Liver (tissue), 9 donors: ENCODE measurements around the gene RAB3IP. TPM values are rescaled to one million over a fixed set of nuclear protein-coding genes. Genes with fewer than 3 reads are reported as not detected.

Experiments used
- DNase-seq: peaks from one replicate; pipeline ENCODE4 v3.0.0-alpha.2; 2017; ENCODE audit warnings: low spot score
- H3K27ac ChIP-seq, 2 donors: one replicate each; pipeline ENCODE4 v1.7.0; 2013; ENCODE audit warnings: inconsistent platforms in 2 of 2, low read length in 2 of 2, control low read depth in 1 of 2, low read depth in 1 of 2, mild to moderate bottlenecking in 1 of 2
- H3K27me3 ChIP-seq, 4 donors: one replicate each; pipeline versions ENCODE4 v1.6.1 to v1.7.0; 2013; ENCODE audit warnings: low read length in 3 of 4, inconsistent platforms in 1 of 4, mild to moderate bottlenecking in 1 of 4, moderate library complexity in 1 of 4; ENCODE audit not compliant: control insufficient read depth in 4 of 4, insufficient read depth in 4 of 4
- H3K36me3 ChIP-seq, 4 donors: one replicate each; pipeline versions ENCODE4 v1.6.1 to v1.7.0; 2013; ENCODE audit warnings: low read length in 3 of 4, mild to moderate bottlenecking in 3 of 4, low read depth in 1 of 4, moderate library complexity in 1 of 4; ENCODE audit not compliant: control insufficient read depth in 4 of 4, insufficient read depth in 3 of 4
- H3K4me1 ChIP-seq, 4 donors: one replicate each; pipeline versions ENCODE4 v1.6.1 to v1.7.0; 2013; ENCODE audit warnings: low read length in 3 of 4, mild to moderate bottlenecking in 3 of 4, moderate library complexity in 1 of 4; ENCODE audit not compliant: control insufficient read depth in 4 of 4, insufficient read depth in 4 of 4
- H3K4me3 ChIP-seq, 3 donors: one replicate each; pipeline versions ENCODE4 v1.6.1 to v1.7.0; 2013; ENCODE audit warnings: low read length in 3 of 3, control low read depth in 1 of 3, low read depth in 1 of 3, mild to moderate bottlenecking in 1 of 3
- H3K9ac ChIP-seq, 2 donors: one replicate each; pipeline ENCODE4 v1.7.0; 2013; ENCODE audit warnings: low read length in 2 of 2, mild to moderate bottlenecking in 2 of 2, moderate library complexity in 2 of 2, control low read depth in 1 of 2, low read depth in 1 of 2
- H3K9me3 ChIP-seq, 4 donors: one replicate each; pipeline versions ENCODE4 v1.6.1 to v1.7.0; 2013; ENCODE audit warnings: low read length in 3 of 4; ENCODE audit not compliant: control insufficient read depth in 4 of 4
- EGR1 ChIP-seq, 2 donors: IDR thresholded peaks; 2 replicates each; pipeline ENCODE4 v1.6.1; 2016 to 2018; ENCODE audit warnings: antibody characterized with exemption in 2 of 2, low read depth in 2 of 2
- FOXA1 ChIP-seq: IDR thresholded peaks from 2 replicates; pipeline ENCODE4 v1.6.1; 2016; ENCODE audit warnings: antibody characterized with exemption
- FOXA2 ChIP-seq: IDR thresholded peaks from 2 replicates; pipeline ENCODE4 v1.6.1; 2016; ENCODE audit warnings: antibody characterized with exemption
- GABPA ChIP-seq, 2 donors: IDR thresholded peaks in 1 of 2; conservative IDR thresholded peaks in 1 of 2; 2 replicates each; pipeline ENCODE4 v1.6.1; 2016; ENCODE audit warnings: antibody characterized with exemption in 2 of 2, mild to moderate bottlenecking in 1 of 2, moderate library complexity in 1 of 2
- HNF4A ChIP-seq, 2 donors: conservative IDR thresholded peaks; 2 replicates each; pipeline ENCODE4 v1.6.1; 2016; ENCODE audit warnings: antibody characterized with exemption in 2 of 2, mild to moderate bottlenecking in 2 of 2
- HNF4G ChIP-seq: IDR thresholded peaks from 2 replicates; pipeline ENCODE4 v1.6.1; 2016; ENCODE audit warnings: antibody characterized with exemption
- JUND ChIP-seq, 2 donors: IDR thresholded peaks; 2 replicates each; pipeline ENCODE4 v1.6.1; 2016; ENCODE audit warnings: antibody characterized with exemption in 2 of 2
- NR2F2 ChIP-seq: IDR thresholded peaks from 2 replicates; pipeline ENCODE4 v1.6.1; 2016; ENCODE audit warnings: antibody characterized with exemption
- RAD21 ChIP-seq, 2 donors: IDR thresholded peaks; 2 replicates each; pipeline ENCODE4 v1.6.1; 2016; ENCODE audit warnings: antibody characterized with exemption in 2 of 2, mild to moderate bottlenecking in 2 of 2
- RXRA ChIP-seq, 2 donors: IDR thresholded peaks; 2 replicates each; pipeline ENCODE4 v1.6.1; 2017 to 2018; ENCODE audit warnings: antibody characterized with exemption in 2 of 2, mild to moderate bottlenecking in 1 of 2
- SP1 ChIP-seq: IDR thresholded peaks from 2 replicates; pipeline ENCODE4 v1.6.1; 2018; ENCODE audit warnings: antibody characterized with exemption, mild to moderate bottlenecking
- TAF1 ChIP-seq: conservative IDR thresholded peaks from 2 replicates; pipeline ENCODE4 v1.6.1; 2016; ENCODE audit warnings: antibody characterized with exemption, mild to moderate bottlenecking
- YY1 ChIP-seq: IDR thresholded peaks from 2 replicates; pipeline ENCODE4 v1.6.1; 2016; ENCODE audit warnings: antibody characterized with exemption, mild to moderate bottlenecking
- WGBS: extraction: QIAGEN DNeasy Blood & Tissue Kit; methylation state at CpG from one replicate; pipeline ENCODE4 v1.1.7; 2013; 5-methylcytosine and 5-hydroxymethylcytosine counted together
- polyA plus RNA-seq, 2 donors: library from polyadenylated mRNA; stranded (reverse) in 1 of 2; unstranded in 1 of 2; fragments of 200-250 nt in 1 of 2; fragments of >200 nt in 1 of 2; fragmentation: Nextera tagmentation in 1 of 2; extraction: Ambion mirVana in 1 of 2; gene quantifications; one replicate each; pipeline versions ENCODE4 v1.2.1 to v1.2.3, GENCODE V29; 2013 to 2015
- total RNA-seq, 2 donors: library from RNA; depleted of rRNA; stranded (reverse); fragments of >200 nt; gene quantifications; one replicate each; pipeline ENCODE4 v1.2.3, GENCODE V29; 2014
- TF ChIP-seq, protein P1 (sequence below): IDR thresholded peaks from 2 replicates; pipeline ENCODE4 v1.6.1; 2016; ENCODE audit warnings: antibody characterized with exemption
- TF ChIP-seq, protein P2 (sequence below): IDR thresholded peaks from 2 replicates; pipeline ENCODE4 v1.6.1; 2016; ENCODE audit warnings: antibody characterized with exemption, mild to moderate bottlenecking
- TF ChIP-seq, protein P3 (sequence below): IDR thresholded peaks from 2 replicates; pipeline ENCODE4 v1.6.1; 2016; ENCODE audit warnings: antibody characterized with exemption
- TF ChIP-seq, protein P4 (sequence below): fragments of 150-350 bp; IDR thresholded peaks from 2 replicates; pipeline ENCODE4 v1.5.1; 2017; ENCODE audit warnings: improper control_type of control experiment, low read depth, low read length; ENCODE audit not compliant: missing input control
- TF ChIP-seq, protein P5 (sequence below): IDR thresholded peaks from 2 replicates; pipeline ENCODE4 v1.6.1; 2016; ENCODE audit warnings: antibody characterized with exemption
- donor health status: healthy.
- donor health status: healthy.
- donor health status: healthy.
- donor health status: healthy.
- donor health status: healthy.

Gene RAB3IP
- total and polyA plus RNA-seq, 4 donors = 5.7 to 35.3 (median 14.3) TPM

DNA sequence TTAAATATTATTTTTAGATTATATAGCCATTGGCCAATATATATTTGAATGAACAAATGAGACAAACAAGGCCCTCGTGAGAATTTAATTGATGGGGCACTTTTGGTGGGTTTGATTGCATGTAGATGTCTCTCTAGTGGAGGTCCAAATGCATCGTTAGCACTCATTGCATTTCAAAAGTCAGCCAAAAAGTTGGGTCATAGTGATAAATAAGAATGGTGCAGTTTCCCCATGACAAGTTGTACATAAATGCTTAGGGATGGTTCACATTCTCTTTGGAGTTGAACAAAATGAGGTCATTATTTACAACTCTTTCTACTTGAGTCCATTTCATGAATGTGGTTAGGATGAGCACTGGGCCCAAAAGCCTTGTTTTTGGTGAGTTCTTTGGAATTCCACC lies 40.6 kb upstream of the RAB3IP start:
- Histone ChIP-seq H3K36me3 (no peaks in the 10 kb centered on the region), H3K4me1 (peaks cover 0 to 10% (median 7%) of the 10 kb centered on the region in 4 donors), H3K9me3 (no peaks in the 10 kb centered on the region), H3K4me3 (no peak overlapping the region), H3K27ac (no peak overlapping the region), H3K27me3 (no peaks in the 10 kb centered on the region), H3K9ac (no peak overlapping the region)
- DNase-seq = no peak
- WGBS = 84% methylated on average over 2 of the region's 2 CpGs
- TF ChIP-seq, protein P1, sequence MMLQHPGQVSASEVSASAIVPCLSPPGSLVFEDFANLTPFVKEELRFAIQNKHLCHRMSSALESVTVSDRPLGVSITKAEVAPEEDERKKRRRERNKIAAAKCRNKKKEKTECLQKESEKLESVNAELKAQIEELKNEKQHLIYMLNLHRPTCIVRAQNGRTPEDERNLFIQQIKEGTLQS = no peak
- TF ChIP-seq TAF1 = no peak
- TF ChIP-seq, protein P2, sequence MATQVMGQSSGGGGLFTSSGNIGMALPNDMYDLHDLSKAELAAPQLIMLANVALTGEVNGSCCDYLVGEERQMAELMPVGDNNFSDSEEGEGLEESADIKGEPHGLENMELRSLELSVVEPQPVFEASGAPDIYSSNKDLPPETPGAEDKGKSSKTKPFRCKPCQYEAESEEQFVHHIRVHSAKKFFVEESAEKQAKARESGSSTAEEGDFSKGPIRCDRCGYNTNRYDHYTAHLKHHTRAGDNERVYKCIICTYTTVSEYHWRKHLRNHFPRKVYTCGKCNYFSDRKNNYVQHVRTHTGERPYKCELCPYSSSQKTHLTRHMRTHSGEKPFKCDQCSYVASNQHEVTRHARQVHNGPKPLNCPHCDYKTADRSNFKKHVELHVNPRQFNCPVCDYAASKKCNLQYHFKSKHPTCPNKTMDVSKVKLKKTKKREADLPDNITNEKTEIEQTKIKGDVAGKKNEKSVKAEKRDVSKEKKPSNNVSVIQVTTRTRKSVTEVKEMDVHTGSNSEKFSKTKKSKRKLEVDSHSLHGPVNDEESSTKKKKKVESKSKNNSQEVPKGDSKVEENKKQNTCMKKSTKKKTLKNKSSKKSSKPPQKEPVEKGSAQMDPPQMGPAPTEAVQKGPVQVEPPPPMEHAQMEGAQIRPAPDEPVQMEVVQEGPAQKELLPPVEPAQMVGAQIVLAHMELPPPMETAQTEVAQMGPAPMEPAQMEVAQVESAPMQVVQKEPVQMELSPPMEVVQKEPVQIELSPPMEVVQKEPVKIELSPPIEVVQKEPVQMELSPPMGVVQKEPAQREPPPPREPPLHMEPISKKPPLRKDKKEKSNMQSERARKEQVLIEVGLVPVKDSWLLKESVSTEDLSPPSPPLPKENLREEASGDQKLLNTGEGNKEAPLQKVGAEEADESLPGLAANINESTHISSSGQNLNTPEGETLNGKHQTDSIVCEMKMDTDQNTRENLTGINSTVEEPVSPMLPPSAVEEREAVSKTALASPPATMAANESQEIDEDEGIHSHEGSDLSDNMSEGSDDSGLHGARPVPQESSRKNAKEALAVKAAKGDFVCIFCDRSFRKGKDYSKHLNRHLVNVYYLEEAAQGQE = no peak
- TF ChIP-seq HNF4A (conservative IDR thresholded peaks at IDR 0.05) = no peak
- TF ChIP-seq FOXA1 = no peak
- no peak for TF ChIP-seq YY1
- no peak for TF ChIP-seq NR2F2
- TF ChIP-seq FOXA2 = no peak

DNA sequence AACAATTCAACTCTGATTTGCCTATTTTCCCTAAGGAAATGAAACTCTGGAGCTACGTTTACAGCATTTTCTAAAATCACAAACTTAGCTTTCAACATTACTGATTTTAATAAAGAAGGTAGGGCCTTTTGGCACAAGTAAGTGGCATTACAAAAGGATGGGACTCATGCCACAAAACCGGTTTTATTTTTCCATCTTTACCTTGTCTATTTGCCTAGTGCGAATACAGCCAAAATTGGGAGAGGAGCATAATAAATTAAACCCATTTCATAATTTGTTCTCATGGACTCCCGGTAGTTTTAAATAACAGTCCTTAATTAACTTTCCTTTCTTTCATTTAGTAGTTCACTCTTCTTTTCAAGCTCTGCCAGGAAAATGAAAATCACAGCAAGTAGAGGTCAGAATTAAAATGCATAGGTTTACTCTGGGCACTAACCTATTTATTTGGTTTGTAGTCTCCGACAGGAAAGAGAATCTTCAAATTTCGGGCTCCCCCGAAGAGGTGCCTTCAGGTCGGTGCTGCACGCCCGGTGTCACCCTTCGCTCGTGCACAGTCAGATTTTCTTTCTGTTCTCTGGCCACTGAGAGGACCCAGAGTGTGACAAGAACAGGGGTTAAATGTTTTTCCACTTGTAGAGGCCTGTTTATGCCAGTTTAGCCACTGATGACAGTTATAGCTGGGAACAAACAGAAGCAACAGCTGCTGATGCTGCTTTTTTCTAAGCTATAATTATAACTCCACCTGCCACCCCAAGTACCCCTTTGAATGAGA lies 39.7 kb upstream of the RAB3IP start, which contains the start of gene BEST3:
Gene BEST3 (minus strand): TSS at position 535 of the 772 bp plus-strand sequence. CDS start 1,505 bp downstream, outside the sequence.
- H3K4me3 ChIP-seq = no peak within 1 kb of the TSS
- H3K9me3 ChIP-seq = no peaks in the 10 kb centered on the region
- H3K4me1 ChIP-seq = peaks cover 0 to 8% (median 5%) of the 10 kb centered on the region in 4 donors
- no peak for DNase-seq
- no peak within 1 kb of the TSS for H3K9ac ChIP-seq
- 83% methylated on average over 12 of the region's 12 CpGs for WGBS
- TF ChIP-seq, protein P3, sequence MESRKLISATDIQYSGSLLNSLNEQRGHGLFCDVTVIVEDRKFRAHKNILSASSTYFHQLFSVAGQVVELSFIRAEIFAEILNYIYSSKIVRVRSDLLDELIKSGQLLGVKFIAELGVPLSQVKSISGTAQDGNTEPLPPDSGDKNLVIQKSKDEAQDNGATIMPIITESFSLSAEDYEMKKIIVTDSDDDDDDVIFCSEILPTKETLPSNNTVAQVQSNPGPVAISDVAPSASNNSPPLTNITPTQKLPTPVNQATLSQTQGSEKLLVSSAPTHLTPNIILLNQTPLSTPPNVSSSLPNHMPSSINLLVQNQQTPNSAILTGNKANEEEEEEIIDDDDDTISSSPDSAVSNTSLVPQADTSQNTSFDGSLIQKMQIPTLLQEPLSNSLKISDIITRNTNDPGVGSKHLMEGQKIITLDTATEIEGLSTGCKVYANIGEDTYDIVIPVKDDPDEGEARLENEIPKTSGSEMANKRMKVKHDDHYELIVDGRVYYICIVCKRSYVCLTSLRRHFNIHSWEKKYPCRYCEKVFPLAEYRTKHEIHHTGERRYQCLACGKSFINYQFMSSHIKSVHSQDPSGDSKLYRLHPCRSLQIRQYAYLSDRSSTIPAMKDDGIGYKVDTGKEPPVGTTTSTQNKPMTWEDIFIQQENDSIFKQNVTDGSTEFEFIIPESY = no peak
- TF ChIP-seq JUND (IDR thresholded peaks at IDR 0.05) = no peak
- TF ChIP-seq, protein P1 = no peak
- TF ChIP-seq GABPA (IDR thresholded peaks at IDR 0.05 in 1 of 2, conservative IDR thresholded peaks at IDR 0.05 in 1 of 2) = no peak
- no peak for TF ChIP-seq SP1
- no peak for TF ChIP-seq RAD21 (IDR thresholded peaks at IDR 0.05)
- TF ChIP-seq YY1 = no peak
- no peak for TF ChIP-seq EGR1 (IDR thresholded peaks at IDR 0.05; ENCODE audit: low read depth in 2 of 2)
- TF ChIP-seq RXRA (IDR thresholded peaks at IDR 0.05) = no peak
- no peak for TF ChIP-seq HNF4A (conservative IDR thresholded peaks at IDR 0.05)
- no peak for TF ChIP-seq FOXA2
- TF ChIP-seq NR2F2 = no peak
- TF ChIP-seq, protein P4, sequence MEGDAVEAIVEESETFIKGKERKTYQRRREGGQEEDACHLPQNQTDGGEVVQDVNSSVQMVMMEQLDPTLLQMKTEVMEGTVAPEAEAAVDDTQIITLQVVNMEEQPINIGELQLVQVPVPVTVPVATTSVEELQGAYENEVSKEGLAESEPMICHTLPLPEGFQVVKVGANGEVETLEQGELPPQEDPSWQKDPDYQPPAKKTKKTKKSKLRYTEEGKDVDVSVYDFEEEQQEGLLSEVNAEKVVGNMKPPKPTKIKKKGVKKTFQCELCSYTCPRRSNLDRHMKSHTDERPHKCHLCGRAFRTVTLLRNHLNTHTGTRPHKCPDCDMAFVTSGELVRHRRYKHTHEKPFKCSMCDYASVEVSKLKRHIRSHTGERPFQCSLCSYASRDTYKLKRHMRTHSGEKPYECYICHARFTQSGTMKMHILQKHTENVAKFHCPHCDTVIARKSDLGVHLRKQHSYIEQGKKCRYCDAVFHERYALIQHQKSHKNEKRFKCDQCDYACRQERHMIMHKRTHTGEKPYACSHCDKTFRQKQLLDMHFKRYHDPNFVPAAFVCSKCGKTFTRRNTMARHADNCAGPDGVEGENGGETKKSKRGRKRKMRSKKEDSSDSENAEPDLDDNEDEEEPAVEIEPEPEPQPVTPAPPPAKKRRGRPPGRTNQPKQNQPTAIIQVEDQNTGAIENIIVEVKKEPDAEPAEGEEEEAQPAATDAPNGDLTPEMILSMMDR = no peak
- TF ChIP-seq, protein P2 = no peak
- no peak for TF ChIP-seq FOXA1
- no peak for TF ChIP-seq HNF4G
- no peak for TF ChIP-seq TAF1
- TF ChIP-seq, protein P5, sequence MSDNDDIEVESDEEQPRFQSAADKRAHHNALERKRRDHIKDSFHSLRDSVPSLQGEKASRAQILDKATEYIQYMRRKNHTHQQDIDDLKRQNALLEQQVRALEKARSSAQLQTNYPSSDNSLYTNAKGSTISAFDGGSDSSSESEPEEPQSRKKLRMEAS = no peak
- no peaks in the 10 kb centered on the region for H3K36me3 ChIP-seq
- H3K27me3 ChIP-seq = no peaks in the 10 kb centered on the region
- no peak within 1 kb of the TSS for H3K27ac ChIP-seq
